Measurements from ENCODE around the gene TNFSF15. TPM values are rescaled to one million over a fixed set of nuclear protein-coding genes. Genes with fewer than 3 reads are reported as not detected.

Gene TNFSF15
- total RNA-seq, 1 experiment from 2014 or later = not detected

DNA sequence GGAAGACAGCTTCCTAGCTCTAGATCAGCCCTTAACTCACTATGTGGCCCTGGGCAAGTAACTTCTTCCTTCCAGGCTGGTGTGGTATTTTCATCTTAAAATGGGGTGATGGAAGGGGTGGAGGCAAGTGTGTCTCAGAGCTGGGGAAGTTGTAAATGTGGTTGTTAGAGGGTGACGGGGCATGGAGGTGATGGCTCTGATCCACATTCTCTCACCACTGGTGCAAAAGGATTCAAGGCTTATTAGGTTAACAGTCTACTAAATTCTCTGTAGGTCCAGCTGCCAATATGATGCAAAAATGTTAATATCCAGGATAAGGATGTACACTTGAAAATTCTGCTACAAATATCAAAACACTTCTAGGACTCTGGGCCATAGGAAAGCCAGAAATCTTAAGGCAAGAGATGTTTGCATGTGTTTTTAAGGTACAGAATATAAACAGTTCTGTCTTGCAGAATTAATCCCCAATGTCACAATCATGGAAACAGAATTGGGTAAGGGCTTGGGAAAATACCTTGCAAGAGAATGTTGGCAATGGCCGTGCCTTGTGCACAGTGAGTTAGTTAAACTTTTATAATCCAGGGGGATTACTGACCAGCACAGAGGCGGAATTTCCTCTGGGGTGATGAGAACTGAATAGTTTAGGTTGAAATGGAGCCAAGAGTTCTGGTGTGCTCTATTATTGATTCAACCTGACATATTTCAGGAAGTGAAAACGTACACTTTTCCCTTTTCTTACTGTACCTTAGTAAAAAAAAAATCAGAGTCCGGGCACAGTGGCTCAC lies 19.8 kb downstream of the TNFSF15 start:
- Histone ChIP-seq H3K9me3 (ENCODE audit: control insufficient read depth, low read depth, low read length) (no peaks in the 10 kb centered on the region), H3K27me3 (ENCODE audit: insufficient read depth, low read length) (no peaks in the 10 kb centered on the region), H3K79me2 (ENCODE audit: insufficient read depth, low read length) (no peaks in the 10 kb centered on the region), H2AFZ (ENCODE audit: low read length) (no peak overlapping the region), H4K5ac (ENCODE audit: insufficient read length, low read depth, low read length) (no peak overlapping the region), H4K20me1 (ENCODE audit: control insufficient read depth, insufficient read depth, insufficient read length) (no peaks in the 10 kb centered on the region), H3K79me1 (ENCODE audit: insufficient read depth, low read depth, low read length, poor library complexity, severe bottlenecking) (no peaks in the 10 kb centered on the region), H3K14ac (ENCODE audit: insufficient read depth, low read length) (no peak overlapping the region), H2BK20ac (ENCODE audit: low read depth, low read length, poor library complexity, severe bottlenecking) (no peak overlapping the region), H3T11ph (ENCODE audit: low read length) (no peak overlapping the region), H2AK5ac (ENCODE audit: insufficient read length, low read length) (no peak overlapping the region), H3K56ac (ENCODE audit: insufficient read length, low read depth, low read length) (no peak overlapping the region), H3K23me2 (ENCODE audit: insufficient read length, low read depth, low read length, poor library complexity, severe bottlenecking) (no peaks in the 10 kb centered on the region), H4K8ac (replicated peaks; ENCODE audit: insufficient read length, low read depth, low read length) (no peak overlapping the region), H3K9ac (ENCODE audit: extremely low read depth, insufficient read length, low read length) (no peak overlapping the region), H3K18ac (ENCODE audit: insufficient read length, low read depth, low read length) (no peak overlapping the region), H2BK120ac (ENCODE audit: low read depth, low read length, poor library complexity, severe bottlenecking) (no peak overlapping the region), H2BK12ac (ENCODE audit: insufficient read length, low read depth, low read length) (no peak overlapping the region), H3K4me1 (ENCODE audit: insufficient read depth, low read length) (no peaks in the 10 kb centered on the region), H3K4ac (ENCODE audit: low read depth, low read length) (no peak overlapping the region), H3K27ac (ENCODE audit: insufficient read length, low read depth, low read length) (no peak overlapping the region), H3K4me2 (ENCODE audit: insufficient read depth, insufficient read length, low read length) (no peak overlapping the region), H2BK5ac (ENCODE audit: insufficient read length, low read length) (no peak overlapping the region), H3K23ac (ENCODE audit: insufficient read length, low read depth, low read length) (no peak overlapping the region), H4K91ac (ENCODE audit: insufficient read length, low read depth, low read length) (no peak overlapping the region), H2BK15ac (ENCODE audit: low read depth, low read length) (no peak overlapping the region)
- no CpG with 5 or more reads among the region's 5 CpGs for WGBS (ENCODE audit: extremely low coverage, insufficient read length, low lambda C conversion rate)
- Mint-ChIP-seq H3K4me1 (no peaks in the 10 kb centered on the region), H3K27ac (no peak overlapping the region), H3K36me3 (ENCODE audit: insufficient read depth in 1 of 3, low read depth in 3 of 3) (no peaks in the 10 kb centered on the region), H3K27me3 (ENCODE audit: low read depth) (peaks cover 23% of the 10 kb centered on the region), H3K4me3 (no peak overlapping the region), H3K9me3 (no peaks in the 10 kb centered on the region)
- TF ChIP-seq, protein P1, sequence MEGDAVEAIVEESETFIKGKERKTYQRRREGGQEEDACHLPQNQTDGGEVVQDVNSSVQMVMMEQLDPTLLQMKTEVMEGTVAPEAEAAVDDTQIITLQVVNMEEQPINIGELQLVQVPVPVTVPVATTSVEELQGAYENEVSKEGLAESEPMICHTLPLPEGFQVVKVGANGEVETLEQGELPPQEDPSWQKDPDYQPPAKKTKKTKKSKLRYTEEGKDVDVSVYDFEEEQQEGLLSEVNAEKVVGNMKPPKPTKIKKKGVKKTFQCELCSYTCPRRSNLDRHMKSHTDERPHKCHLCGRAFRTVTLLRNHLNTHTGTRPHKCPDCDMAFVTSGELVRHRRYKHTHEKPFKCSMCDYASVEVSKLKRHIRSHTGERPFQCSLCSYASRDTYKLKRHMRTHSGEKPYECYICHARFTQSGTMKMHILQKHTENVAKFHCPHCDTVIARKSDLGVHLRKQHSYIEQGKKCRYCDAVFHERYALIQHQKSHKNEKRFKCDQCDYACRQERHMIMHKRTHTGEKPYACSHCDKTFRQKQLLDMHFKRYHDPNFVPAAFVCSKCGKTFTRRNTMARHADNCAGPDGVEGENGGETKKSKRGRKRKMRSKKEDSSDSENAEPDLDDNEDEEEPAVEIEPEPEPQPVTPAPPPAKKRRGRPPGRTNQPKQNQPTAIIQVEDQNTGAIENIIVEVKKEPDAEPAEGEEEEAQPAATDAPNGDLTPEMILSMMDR (conservative IDR thresholded peaks at IDR 0.05) = no peak
- DNase-seq = no peak
